ENCODE measurements around the gene CD22. TPM values are rescaled to one million over a fixed set of nuclear protein-coding genes. Genes with fewer than 3 reads are reported as not detected.

CD22 gene
- total and polyA plus RNA-seq, 9 donors, result 54.2 to 264 (median 113) TPM

DNA sequence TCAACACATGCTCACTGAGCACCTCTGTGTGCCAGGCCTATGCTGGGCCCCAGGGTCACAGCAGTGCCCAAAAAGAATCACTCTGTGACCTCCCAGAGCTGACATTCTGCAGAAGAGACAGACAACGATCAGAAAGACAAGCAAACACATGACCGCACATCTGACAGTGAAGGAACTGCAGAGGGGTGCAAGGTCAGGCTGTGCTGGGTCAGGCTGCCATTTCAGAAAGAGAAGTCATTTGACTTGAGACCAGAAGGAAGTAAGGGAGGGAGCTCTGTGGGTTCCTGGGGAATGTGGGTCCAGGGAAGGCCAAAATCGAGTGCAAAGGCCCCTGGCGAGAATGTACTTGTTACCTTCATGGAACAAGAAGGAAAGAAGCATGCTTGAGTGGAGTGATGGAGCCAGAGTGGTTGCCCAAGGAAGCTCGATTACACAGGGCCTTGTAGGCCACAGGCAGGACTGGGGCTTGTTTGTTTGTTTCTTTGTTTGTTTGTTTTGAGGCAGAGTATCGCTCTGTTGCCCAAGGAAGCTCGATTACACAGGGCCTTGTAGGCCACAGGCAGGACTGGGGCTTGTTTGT lies 11.4 kb upstream of the CD22 start:
- Histone ChIP-seq H3K9me3 (no peaks in the 10 kb centered on the region), H3K36me3 (no peaks in the 10 kb centered on the region), H3K4me1 (ENCODE audit: insufficient read depth) (peaks cover 14% of the 10 kb centered on the region), H3K27ac (no peak overlapping the region), H3K27me3 (no peaks in the 10 kb centered on the region), H3K4me3 (no peak overlapping the region)
- DNase-seq, result peak in 1 of 5 donors; percentile 22
- WGBS, 3 donors, result 55 to 62% (median 56%) methylated on average over 7 of the region's 7 CpGs
- intact Hi-C loops (cut with DNase I), result no loop called here
- TF ChIP-seq POLR2A (IDR thresholded peaks at IDR 0.05) (no peak), EP300 (IDR thresholded peaks at IDR 0.05) (no peak)
- TF ChIP-seq, protein P1, sequence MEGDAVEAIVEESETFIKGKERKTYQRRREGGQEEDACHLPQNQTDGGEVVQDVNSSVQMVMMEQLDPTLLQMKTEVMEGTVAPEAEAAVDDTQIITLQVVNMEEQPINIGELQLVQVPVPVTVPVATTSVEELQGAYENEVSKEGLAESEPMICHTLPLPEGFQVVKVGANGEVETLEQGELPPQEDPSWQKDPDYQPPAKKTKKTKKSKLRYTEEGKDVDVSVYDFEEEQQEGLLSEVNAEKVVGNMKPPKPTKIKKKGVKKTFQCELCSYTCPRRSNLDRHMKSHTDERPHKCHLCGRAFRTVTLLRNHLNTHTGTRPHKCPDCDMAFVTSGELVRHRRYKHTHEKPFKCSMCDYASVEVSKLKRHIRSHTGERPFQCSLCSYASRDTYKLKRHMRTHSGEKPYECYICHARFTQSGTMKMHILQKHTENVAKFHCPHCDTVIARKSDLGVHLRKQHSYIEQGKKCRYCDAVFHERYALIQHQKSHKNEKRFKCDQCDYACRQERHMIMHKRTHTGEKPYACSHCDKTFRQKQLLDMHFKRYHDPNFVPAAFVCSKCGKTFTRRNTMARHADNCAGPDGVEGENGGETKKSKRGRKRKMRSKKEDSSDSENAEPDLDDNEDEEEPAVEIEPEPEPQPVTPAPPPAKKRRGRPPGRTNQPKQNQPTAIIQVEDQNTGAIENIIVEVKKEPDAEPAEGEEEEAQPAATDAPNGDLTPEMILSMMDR (IDR thresholded peaks at IDR 0.05), result no peak

DNA sequence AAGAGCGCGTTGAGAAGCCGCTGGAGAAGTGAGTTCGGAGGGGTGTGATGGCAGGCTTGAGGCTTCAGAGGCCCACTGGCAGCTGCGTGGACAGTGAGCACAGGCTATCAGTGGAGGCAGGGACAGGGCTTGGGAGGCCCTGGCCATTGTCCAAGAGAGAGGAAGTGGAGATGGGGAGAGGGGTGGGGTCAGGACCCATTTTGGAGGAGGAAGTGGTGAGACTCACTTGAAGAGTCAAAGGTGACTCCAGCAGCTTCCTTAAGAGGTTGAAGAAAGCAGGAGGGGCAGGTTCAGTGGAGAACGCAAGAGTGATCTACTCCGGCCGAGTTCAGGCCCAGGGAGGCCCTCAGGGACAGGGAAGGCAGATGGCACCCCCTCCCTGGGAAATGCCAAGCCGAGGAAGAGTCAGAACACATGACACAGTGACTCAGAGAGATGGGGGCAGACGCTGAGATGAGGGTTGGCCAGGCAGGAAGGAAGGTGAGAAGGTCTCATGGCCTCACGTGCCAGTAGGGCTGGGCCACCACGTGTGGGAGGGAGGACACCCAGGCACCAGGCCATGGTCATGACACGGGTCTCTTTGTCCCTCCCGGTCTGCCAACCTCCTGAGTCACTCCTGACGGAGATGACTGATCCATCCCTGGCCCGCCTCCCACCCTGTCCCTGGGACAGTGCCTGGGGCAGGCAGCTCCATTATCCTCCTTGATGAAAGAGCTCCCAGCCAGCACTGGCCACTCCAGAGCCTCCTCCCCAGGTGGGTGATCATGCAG lies 10.1 kb upstream of the CD22 start:
- peak overlapping the region in 1 of 2 donors; percentile 26 for H3K27ac ChIP-seq
- H3K4me1 ChIP-seq (ENCODE audit: insufficient read depth), result peaks cover 11% of the 10 kb centered on the region
- intact Hi-C loops (cut with DNase I), result no loop called here

DNA sequence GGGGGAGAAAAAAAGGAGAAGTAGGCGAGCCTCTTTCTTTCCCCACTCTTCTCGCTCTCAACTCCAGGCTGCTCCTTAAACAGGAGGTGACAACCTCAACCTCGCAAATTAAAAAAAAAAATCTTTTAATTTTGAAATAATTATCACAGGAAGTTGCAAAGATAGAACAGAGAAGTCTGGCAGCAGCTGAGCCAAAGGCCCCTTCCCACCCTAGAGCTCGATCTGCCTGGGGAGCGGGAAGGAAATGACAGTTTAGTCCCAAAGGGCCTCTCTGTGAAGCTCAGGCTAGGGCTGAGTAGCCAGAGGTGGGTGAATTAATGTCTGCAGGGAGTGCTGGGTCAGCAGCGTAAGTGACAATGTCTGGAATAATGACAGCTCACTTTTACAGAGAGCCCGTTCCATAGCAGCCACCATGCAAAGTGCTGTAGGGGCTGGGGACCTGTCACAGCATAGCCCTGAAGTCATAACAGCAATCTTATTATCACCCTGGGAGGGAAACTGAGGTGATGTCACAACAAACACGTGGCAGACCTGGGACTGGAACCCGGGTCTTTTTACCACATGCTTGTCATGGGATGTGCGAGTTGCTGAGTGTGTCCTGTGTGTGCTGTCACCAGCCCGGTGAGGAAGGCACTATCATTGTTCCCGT lies 8.8 kb upstream of the CD22 start:
- WGBS, 3 donors, result 81 to 82% (median 82%) methylated on average over 12 of the region's 12 CpGs
- H3K27ac ChIP-seq, result no peak overlapping the region
- H3K9me3 ChIP-seq, result no peaks in the 10 kb centered on the region
- no peak for DNase-seq
- H3K36me3 ChIP-seq, result no peaks in the 10 kb centered on the region
- H3K27me3 ChIP-seq, result no peaks in the 10 kb centered on the region
- no peak overlapping the region for H3K4me3 ChIP-seq
- H3K4me1 ChIP-seq (ENCODE audit: insufficient read depth), result peaks cover 11% of the 10 kb centered on the region
- no peak for TF ChIP-seq EP300 (IDR thresholded peaks at IDR 0.05)
- TF ChIP-seq, protein P1 (IDR thresholded peaks at IDR 0.05), result no peak
- TF ChIP-seq POLR2A (IDR thresholded peaks at IDR 0.05), result no peak
- intact Hi-C loops (cut with DNase I), result no loop called here

More for the DNA sequence above, 10.1 kb upstream of the CD22 start:
- Histone ChIP-seq H3K36me3 (no peaks in the 10 kb centered on the region), H3K4me3 (no peak overlapping the region), H3K27me3 (no peaks in the 10 kb centered on the region), H3K9me3 (no peaks in the 10 kb centered on the region)
- peak in 4 of 5 donors; percentile 58 to 65 (median 62) for DNase-seq
- WGBS, 3 donors, result 53 to 63% (median 58%) methylated on average over 16 of the region's 16 CpGs
- no peak for TF ChIP-seq POLR2A (IDR thresholded peaks at IDR 0.05)
- TF ChIP-seq, protein P1 (IDR thresholded peaks at IDR 0.05), result no peak
- TF ChIP-seq EP300 (IDR thresholded peaks at IDR 0.05), result no peak

DNA sequence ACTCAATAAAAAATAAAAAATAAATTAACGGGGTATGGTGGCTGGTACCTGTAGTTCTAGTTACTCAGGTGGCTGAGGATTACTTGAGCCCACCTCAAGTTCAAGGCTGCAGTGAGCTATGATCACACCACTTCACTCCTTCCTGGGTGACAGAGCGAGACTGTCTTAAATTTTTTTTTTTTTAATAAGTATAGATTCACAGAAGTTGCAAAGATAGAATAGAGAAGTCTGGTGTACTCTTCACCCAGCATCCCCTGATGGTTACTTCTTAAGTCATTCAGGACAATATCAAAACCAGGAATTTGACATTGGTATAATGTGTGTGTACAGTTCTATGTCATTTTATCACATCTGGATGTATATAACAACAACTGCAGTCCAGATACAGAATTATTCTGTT lies 7.7 kb upstream of the CD22 start:
- intact Hi-C loops (cut with DNase I), result no loop called here
- Histone ChIP-seq H3K27me3 (no peaks in the 10 kb centered on the region), H3K4me3 (no peak overlapping the region), H3K27ac (no peak overlapping the region), H3K4me1 (ENCODE audit: insufficient read depth) (peaks cover 11% of the 10 kb centered on the region), H3K36me3 (no peaks in the 10 kb centered on the region), H3K9me3 (no peaks in the 10 kb centered on the region)
- DNase-seq, result no peak
- TF ChIP-seq EP300 (IDR thresholded peaks at IDR 0.05) (no peak), POLR2A (IDR thresholded peaks at IDR 0.05) (no peak)
- TF ChIP-seq, protein P1 (IDR thresholded peaks at IDR 0.05), result no peak
- WGBS, 3 donors, result 94 to 95% (median 95%) methylated on average over 2 of the region's 2 CpGs

Measured in ovary (tissue), 9 donors.